WTC11 (cell line): ENCODE results near the gene MAPKAP1. TPM values are rescaled to one million over a fixed set of nuclear protein-coding genes. Genes with fewer than 3 reads are reported as not detected.

Experiments used
- ATAC-seq: fragments of 200-7000 bp; cut with Tn5 transposase; 2 replicates; pipeline ENCODE4 v1.10.0; 2021; ENCODE audit warnings: mild to moderate bottlenecking, moderate library complexity
- CTCF ChIA-PET: fragments of 300-600 bp; sonication (Branson Sonifier 250); formaldehyde crosslinking; loops from one replicate; lab custom pipeline; 2021; ENCODE audit warnings: antibody characterized with exemption; lab: Charles Lee
- POLR2A ChIA-PET: fragments of 350-600 bp; sonication (Branson Sonifier 250); formaldehyde crosslinking; loops from one replicate; lab custom pipeline; 2021; ENCODE audit warnings: antibody characterized with exemption; lab: Charles Lee
- DNase-seq: peaks from one replicate; pipeline ENCODE4 v3.0.0; 2021; ENCODE audit warnings: low spot score
- H3K27ac Mint-ChIP-seq: 2 replicates; pipeline ENCODE4 v1.8.0; 2021; ENCODE audit warnings: mixed read lengths
- H3K27me3 Mint-ChIP-seq: 2 replicates; pipeline ENCODE4 v1.8.0; 2021; ENCODE audit warnings: low read depth, mild to moderate bottlenecking, moderate library complexity, mixed read lengths
- H3K36me3 Mint-ChIP-seq: 2 replicates; pipeline ENCODE4 v1.8.0; 2021; ENCODE audit warnings: mixed read lengths
- H3K4me1 Mint-ChIP-seq: 2 replicates; pipeline ENCODE4 v1.8.0; 2022; ENCODE audit warnings: mixed read lengths
- H3K4me3 Mint-ChIP-seq: 2 replicates; pipeline ENCODE4 v1.8.0; 2021; ENCODE audit warnings: mild to moderate bottlenecking, moderate library complexity, mixed read lengths
- H3K9me3 Mint-ChIP-seq: 2 replicates; pipeline ENCODE4 v1.8.0; 2021; ENCODE audit warnings: mixed read lengths
- AR ChIP-seq: fragments of 250-450 bp; sonication (Bioruptor Pico); IDR thresholded peaks from 2 replicates; pipeline ENCODE4 v1.9.0; 2021; ENCODE audit warnings: mild to moderate bottlenecking
- ARID4B ChIP-seq: sonication (generic); formaldehyde crosslinking; IDR thresholded peaks from 2 replicates; pipeline ENCODE4 v1.8.0; 2023; ENCODE audit warnings: missing genetic modification reagents, mild to moderate bottlenecking, borderline replicate concordance
- ATF3 ChIP-seq: sonication (generic); formaldehyde crosslinking; conservative IDR thresholded peaks from 2 replicates; pipeline ENCODE4 v1.8.1; 2022; ENCODE audit warnings: mild to moderate bottlenecking, missing genetic modification reagents
- EMX1 ChIP-seq: fragments of 250-450 bp; sonication (Bioruptor Pico); IDR thresholded peaks from 2 replicates; pipeline ENCODE4 v1.8.0; 2021; ENCODE audit warnings: mild to moderate bottlenecking
- ESRRA ChIP-seq: sonication (generic); formaldehyde crosslinking; IDR thresholded peaks from 2 replicates; pipeline ENCODE4 v1.8.1; 2022; ENCODE audit warnings: mild to moderate bottlenecking, missing genetic modification reagents, borderline replicate concordance
- IRF2 ChIP-seq: sonication (generic); formaldehyde crosslinking; IDR thresholded peaks from 2 replicates; pipeline ENCODE4 v1.8.0; 2022; ENCODE audit warnings: low read depth, missing genetic modification reagents, borderline replicate concordance
- MXD4 ChIP-seq: fragments of 250-450 bp; sonication (Bioruptor Pico); IDR thresholded peaks from 2 replicates; pipeline ENCODE4 v1.8.0; 2021; ENCODE audit warnings: mild to moderate bottlenecking, moderate library complexity, borderline replicate concordance
- MYBL2 ChIP-seq: sonication (generic); formaldehyde crosslinking; IDR thresholded peaks from 2 replicates; pipeline ENCODE4 v1.8.1; 2023; ENCODE audit warnings: mild to moderate bottlenecking, moderate library complexity, missing genetic modification reagents
- NFE2L1 ChIP-seq: sonication (generic); formaldehyde crosslinking; IDR thresholded peaks from 2 replicates; pipeline ENCODE4 v1.8.1; 2023; ENCODE audit warnings: missing genetic modification reagents
- PRRX2 ChIP-seq: fragments of 250-450 bp; sonication (Bioruptor Pico); IDR thresholded peaks from 2 replicates; pipeline ENCODE4 v1.8.0; 2021; ENCODE audit warnings: mild to moderate bottlenecking
- STAT6 ChIP-seq: sonication (generic); formaldehyde crosslinking; conservative IDR thresholded peaks from 2 replicates; pipeline ENCODE4 v1.8.1; 2023; ENCODE audit warnings: mild to moderate bottlenecking, low read depth, missing genetic modification reagents, moderate library complexity
- TP53 ChIP-seq: sonication (generic); formaldehyde crosslinking; IDR thresholded peaks from 2 replicates; pipeline ENCODE4 v1.8.1; 2023; ENCODE audit warnings: mild to moderate bottlenecking, missing genetic modification reagents
- ZNF121 ChIP-seq: sonication (generic); formaldehyde crosslinking; IDR thresholded peaks from 2 replicates; pipeline ENCODE4 v1.8.0; 2023; ENCODE audit warnings: missing genetic modification reagents
- ZNF232 ChIP-seq: sonication (generic); formaldehyde crosslinking; IDR thresholded peaks from 2 replicates; pipeline ENCODE4 v1.8.0; 2022; ENCODE audit warnings: mild to moderate bottlenecking, missing genetic modification reagents
- ZNF396 ChIP-seq: fragments of 250-450 bp; sonication (Bioruptor Pico); IDR thresholded peaks from 2 replicates; pipeline ENCODE4 v1.8.0; 2021; ENCODE audit warnings: mild to moderate bottlenecking, moderate library complexity, borderline replicate concordance
- total RNA-seq: library from RNA; stranded (reverse); gene quantifications from 3 replicates; pipeline ENCODE4 v1.2.3, GENCODE V29; 2021
- TF ChIP-seq, protein P1 (sequence below): sonication (generic); formaldehyde crosslinking; IDR thresholded peaks from 2 replicates; pipeline ENCODE4 v1.8.0; 2023; ENCODE audit warnings: mild to moderate bottlenecking, missing genetic modification reagents

The MAPKAP1 gene
- total RNA-seq, 1 experiment from 2014 or later: 111 TPM

GRCh38 chr9:125416517-125416916 lies 290.5 kb downstream of the MAPKAP1 start (continued):
- TF ChIP-seq ARID4B (CRISPR knock-in tag) (no peak), ESRRA (no peak), STAT6 (no peak), PRRX2 (CRISPR knock-in tag) (no peak), ZNF396 (no peak), MYBL2 (no peak), EMX1 (no peak), NFE2L1 (CRISPR knock-in tag) (no peak), AR (CRISPR knock-in tag) (no peak), MXD4 (no peak), ZNF121 (CRISPR knock-in tag) (no peak), IRF2 (CRISPR knock-in tag) (no peak)
- TF ChIP-seq, protein P1, sequence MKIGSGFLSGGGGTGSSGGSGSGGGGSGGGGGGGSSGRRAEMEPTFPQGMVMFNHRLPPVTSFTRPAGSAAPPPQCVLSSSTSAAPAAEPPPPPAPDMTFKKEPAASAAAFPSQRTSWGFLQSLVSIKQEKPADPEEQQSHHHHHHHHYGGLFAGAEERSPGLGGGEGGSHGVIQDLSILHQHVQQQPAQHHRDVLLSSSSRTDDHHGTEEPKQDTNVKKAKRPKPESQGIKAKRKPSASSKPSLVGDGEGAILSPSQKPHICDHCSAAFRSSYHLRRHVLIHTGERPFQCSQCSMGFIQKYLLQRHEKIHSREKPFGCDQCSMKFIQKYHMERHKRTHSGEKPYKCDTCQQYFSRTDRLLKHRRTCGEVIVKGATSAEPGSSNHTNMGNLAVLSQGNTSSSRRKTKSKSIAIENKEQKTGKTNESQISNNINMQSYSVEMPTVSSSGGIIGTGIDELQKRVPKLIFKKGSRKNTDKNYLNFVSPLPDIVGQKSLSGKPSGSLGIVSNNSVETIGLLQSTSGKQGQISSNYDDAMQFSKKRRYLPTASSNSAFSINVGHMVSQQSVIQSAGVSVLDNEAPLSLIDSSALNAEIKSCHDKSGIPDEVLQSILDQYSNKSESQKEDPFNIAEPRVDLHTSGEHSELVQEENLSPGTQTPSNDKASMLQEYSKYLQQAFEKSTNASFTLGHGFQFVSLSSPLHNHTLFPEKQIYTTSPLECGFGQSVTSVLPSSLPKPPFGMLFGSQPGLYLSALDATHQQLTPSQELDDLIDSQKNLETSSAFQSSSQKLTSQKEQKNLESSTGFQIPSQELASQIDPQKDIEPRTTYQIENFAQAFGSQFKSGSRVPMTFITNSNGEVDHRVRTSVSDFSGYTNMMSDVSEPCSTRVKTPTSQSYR (CRISPR knock-in tag): no peak

DNA sequence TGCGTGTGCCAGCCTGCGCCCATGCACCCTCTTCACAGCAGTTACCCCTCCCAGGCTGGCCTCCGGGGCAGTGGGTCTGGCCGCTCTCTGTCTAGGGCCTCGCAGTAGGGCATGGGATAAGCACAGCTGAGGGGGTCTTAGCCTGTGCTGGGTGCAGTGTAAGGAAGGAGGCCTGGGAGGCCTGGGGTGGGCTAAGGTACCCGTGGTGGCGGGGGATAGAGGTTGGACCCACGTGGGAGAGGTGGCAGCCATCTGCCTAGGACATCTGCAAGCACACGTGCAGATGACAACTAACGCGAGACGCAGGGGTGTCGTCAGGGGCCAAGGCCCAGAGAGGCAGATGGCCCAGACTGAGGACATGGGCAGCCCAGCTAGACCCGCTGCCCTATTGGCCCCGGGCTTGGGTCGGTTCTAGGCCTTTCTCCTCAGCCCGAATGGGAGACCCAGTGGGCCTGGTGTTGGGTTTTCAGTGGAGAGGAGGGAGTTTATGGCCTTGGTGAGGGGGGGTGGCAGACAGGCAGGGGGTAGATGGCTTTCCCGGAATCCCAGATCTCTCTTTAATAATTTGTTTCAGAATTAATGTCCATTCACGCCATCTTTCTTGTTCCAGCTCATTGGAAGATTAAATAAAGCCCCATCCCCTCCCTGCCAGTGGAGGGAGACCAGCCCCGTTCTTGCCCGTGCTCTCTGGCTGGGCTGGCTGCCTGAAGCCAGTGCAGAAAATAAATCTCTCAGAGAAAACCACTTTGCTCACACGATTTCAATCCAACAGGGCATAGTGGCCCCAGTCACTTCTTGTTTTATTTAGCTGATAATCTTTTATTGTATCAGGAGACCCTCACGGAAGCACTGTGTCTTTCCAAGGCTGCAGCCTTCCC lies 291.2 kb downstream of the MAPKAP1 start:
- CTCF ChIA-PET: no interaction called here
- Mint-ChIP-seq H3K4me1 (no peaks in the 10 kb centered on the region), H3K4me3 (no peak overlapping the region), H3K27me3 (peaks cover 3% of the 10 kb centered on the region; the same call in 1 of the 2 replicates), H3K27ac (no peak overlapping the region), H3K36me3 (no peaks in the 10 kb centered on the region), H3K9me3 (no peaks in the 10 kb centered on the region)
- DNase-seq: no peak
- ATAC-seq: no peak
- POLR2A ChIA-PET: no interaction called here
- TF ChIP-seq ZNF232 (no peak), TP53 (no peak), ARID4B (CRISPR knock-in tag) (no peak), ATF3 (no peak)
